IPS-18c (cell line): ENCODE measurements around the gene SPON2.
"Not testable (repeated sequence)": the region's sequence is repeated elsewhere in the genome, so short reads cannot be mapped to it uniquely, and the experiment has no call there.

ENCODE experiments used
- H3K4me3 ChIP-seq: 2 replicates; pipeline ENCODE4 v1.7.0; 2013; ENCODE audit warnings: low read depth, mild to moderate bottlenecking, low read length, moderate library complexity; ENCODE audit not compliant: insufficient read depth
- H3K9me3 ChIP-seq: one replicate; pipeline ENCODE4 v1.6.1; 2013; ENCODE audit warnings: mild to moderate bottlenecking, low read length, moderate library complexity; ENCODE audit not compliant: control insufficient read depth, insufficient read depth

The SPON2 gene

DNA sequence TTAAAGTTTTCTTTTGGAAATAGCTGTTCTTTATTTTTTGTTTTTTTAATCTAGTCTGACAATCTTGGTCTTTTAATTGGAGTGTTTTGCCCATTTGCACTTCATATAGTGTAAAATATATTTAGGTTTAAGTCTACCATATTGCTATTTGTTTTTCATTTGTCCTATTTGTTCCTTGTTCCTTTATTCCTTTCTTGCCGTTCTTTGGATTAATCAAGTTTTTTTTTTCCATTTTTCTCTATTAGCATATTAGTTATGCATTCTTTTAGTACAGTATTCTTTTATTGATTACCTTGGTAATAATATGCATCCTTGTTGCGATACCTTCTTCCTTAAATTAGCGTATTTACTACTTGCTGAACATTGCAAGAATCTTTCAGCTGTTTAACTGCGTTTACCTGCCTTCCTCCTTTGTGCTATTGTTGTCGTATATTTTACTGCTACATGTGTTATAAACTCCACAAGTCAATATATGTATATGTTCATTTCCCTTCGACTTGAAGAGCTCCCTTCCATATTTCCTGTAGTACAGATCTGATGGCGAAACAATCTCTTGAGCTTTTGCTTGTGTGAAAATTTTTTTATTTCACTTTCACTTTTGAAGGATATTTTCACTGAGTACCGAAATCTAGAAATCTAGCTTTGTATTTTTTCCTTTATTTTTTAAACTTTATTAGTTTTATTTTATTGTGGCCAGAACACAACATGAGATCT lies 35.2 kb downstream of the SPON2 start:
- no peaks in the 10 kb centered on the region for H3K9me3 ChIP-seq
- no peak overlapping the region for H3K4me3 ChIP-seq

GRCh38 chr4:1136048-1136447 lies 36.3 kb downstream of the SPON2 start:
- Histone ChIP-seq H3K9me3 (no peaks in the 10 kb centered on the region), H3K4me3 (no peak overlapping the region)

DNA sequence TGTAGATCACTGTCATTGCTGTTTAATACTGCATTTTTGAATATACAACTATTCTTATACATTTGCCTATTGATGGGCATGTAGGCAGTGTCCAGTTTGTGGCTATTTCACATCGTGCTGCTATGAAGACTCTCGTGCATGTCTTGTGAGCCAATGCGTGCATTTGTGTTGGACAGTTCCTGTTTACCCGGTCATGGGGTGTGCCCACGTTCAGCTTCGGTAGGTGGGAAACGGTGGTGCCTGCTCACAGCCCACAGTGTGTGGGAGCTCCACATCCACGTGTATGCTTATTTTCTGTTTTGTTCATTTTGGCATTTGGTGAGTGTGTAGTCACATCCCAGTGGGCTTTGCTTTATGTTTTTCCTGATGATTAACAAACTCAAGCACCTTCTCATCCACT lies 39.4 kb downstream of the SPON2 start:
- Histone ChIP-seq H3K9me3 (peaks cover 4% of the 10 kb centered on the region), H3K4me3 (no peak overlapping the region)

GRCh38 chr4:1130316-1131186 lies 41.8 kb downstream of the SPON2 start:
- Histone ChIP-seq H3K9me3 (peaks cover 4% of the 10 kb centered on the region), H3K4me3 (no peak overlapping the region)

DNA sequence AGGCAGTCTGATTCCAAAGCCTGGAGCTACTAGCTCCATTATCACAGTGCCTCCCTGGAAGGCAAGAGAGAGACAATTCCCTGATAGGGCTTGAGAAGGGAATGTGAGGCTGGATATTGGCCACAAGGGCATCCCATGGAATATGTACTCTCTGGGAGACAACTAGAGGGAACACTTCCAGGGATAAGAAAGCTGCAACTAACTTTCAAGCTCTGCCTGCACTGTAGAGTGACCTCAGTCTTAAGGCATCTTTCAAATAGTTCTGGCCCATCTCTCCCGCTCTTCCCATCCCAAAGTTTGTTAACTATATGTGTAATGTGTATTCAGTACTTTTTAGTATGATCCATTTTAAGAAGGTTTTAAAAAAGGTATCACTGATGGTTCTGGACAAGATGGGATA lies 45.9 kb downstream of the SPON2 start:
- Histone ChIP-seq H3K4me3 (no peak overlapping the region), H3K9me3 (peaks cover 4% of the 10 kb centered on the region)

DNA sequence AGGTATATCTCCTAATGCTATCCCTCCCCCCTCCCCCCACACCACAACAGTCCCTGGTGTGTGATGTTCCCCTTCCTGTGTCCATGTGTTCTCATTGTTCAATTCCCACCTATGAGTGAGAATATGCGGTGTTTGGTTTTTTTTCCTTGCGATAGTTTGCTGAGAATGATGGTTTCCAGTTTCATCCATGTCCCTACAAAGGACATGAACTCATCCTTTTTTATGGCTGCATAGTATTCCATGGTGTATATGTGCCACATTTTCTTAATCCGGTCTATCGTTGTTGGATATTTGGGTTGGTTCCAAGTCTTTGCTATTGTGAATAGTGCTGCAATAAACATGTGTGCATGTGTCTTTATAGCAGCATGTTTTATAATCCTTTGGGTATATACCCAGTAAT lies 46.9 kb downstream of the SPON2 start:
- H3K4me3 ChIP-seq, H3K9me3 ChIP-seq: not testable (repeated sequence)

- peaks cover 3% of the 10 kb centered on the region for H3K9me3 ChIP-seq
- no peak overlapping the region for H3K4me3 ChIP-seq
Measured at GRCh38 chr4:1124818-1125217, 47.6 kb downstream of the SPON2 start.

DNA sequence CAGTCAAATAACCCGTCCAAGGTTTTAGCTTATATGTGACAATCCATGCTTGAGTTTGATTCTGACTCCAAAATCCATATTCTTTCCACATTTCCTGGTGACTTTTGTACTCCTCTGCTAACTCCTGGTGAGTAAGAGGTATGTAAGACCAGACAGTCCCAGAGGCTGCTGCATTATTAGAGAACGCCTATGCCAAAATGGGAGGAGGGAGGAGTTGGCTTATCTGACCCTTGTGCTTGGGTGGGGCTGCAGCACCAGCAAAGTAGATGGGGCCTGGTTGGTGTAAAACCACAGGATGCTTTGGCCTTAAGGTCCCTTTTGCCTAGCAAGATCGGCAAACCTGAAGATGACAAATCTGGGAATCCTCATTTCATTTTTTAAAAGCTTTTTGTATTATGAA lies 49.9 kb downstream of the SPON2 start:
- H3K9me3 ChIP-seq = no peaks in the 10 kb centered on the region

More for the DNA sequence above, 49.9 kb downstream of the SPON2 start:
- no peak overlapping the region for H3K4me3 ChIP-seq
